Measurements from ENCODE around the gene TES.

- no peak for TF ChIP-seq TEAD4 (IDR thresholded peaks at IDR 0.05; ENCODE audit: low read depth, low read length)
- no peak for TF ChIP-seq BCL11A (IDR thresholded peaks at IDR 0.05; ENCODE audit: low read depth in 2 of 2, low read length in 2 of 2)
- TF ChIP-seq CTCF (IDR thresholded peaks at IDR 0.05; ENCODE audit: control extremely low read depth in 1 of 3, insufficient read depth in 1 of 3, low read depth in 1 of 3, low read length in 3 of 3): no peak
- TF ChIP-seq CBX5 (IDR thresholded peaks at IDR 0.05; ENCODE audit: low read depth, low read length): no peak
- no peak for TF ChIP-seq KDM1A (IDR thresholded peaks at IDR 0.05; ENCODE audit: borderline replicate concordance, low read length)
- TF ChIP-seq ATF3 (IDR thresholded peaks at IDR 0.05; ENCODE audit: insufficient read depth, low read depth, low read length): no peak
- TF ChIP-seq E2F6 (IDR thresholded peaks at IDR 0.05): no peak
- no peak for TF ChIP-seq PHF8 (conservative IDR thresholded peaks at IDR 0.05; ENCODE audit: low read depth, low read length)
Observed at GRCh38 chr7:116171094-116171493, 39.2 kb upstream of the TES start.
